Measurements from ENCODE around the gene PDCL2. TPM values are rescaled to one million over a fixed set of nuclear protein-coding genes. Genes with fewer than 3 reads are reported as not detected.

The PDCL2 gene
- polyA plus RNA-seq, 3 donors, result not detected

DNA sequence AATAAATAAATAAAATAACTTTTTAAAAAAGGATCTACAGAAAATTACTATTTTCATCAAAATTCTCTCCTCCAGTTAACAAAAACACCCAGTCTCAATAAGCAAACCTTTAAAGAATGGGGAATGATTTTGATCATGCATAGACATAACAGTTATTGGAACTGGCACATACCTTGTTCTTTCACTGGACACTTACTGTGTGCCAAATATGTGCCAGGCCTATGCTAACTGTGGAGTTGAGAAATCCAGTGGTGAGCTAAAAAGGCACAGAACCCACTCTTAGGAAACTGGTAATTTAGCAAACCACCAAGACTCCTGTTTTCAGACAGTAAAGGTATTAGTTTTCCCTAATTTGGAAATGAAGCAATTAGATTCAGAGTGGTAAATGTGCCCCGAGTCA lies 84.4 kb downstream of the PDCL2 start:
- TF ChIP-seq, protein P1, sequence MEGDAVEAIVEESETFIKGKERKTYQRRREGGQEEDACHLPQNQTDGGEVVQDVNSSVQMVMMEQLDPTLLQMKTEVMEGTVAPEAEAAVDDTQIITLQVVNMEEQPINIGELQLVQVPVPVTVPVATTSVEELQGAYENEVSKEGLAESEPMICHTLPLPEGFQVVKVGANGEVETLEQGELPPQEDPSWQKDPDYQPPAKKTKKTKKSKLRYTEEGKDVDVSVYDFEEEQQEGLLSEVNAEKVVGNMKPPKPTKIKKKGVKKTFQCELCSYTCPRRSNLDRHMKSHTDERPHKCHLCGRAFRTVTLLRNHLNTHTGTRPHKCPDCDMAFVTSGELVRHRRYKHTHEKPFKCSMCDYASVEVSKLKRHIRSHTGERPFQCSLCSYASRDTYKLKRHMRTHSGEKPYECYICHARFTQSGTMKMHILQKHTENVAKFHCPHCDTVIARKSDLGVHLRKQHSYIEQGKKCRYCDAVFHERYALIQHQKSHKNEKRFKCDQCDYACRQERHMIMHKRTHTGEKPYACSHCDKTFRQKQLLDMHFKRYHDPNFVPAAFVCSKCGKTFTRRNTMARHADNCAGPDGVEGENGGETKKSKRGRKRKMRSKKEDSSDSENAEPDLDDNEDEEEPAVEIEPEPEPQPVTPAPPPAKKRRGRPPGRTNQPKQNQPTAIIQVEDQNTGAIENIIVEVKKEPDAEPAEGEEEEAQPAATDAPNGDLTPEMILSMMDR (IDR thresholded peaks at IDR 0.05), result no peak
- Mint-ChIP-seq H3K9me3 (peaks cover 0 to 3% (median 0%) of the 10 kb centered on the region in 7 donors), H3K4me1 (peaks cover 6% of the 10 kb centered on the region), H3K36me3 (peaks cover 16 to 25% of the 10 kb centered on the region in 2 donors), H3K4me3 (no peak overlapping the region), H3K27ac (no peak overlapping the region), H3K27me3 (ENCODE audit: low read depth in 3 of 3) (no peaks in the 10 kb centered on the region)
- WGBS (ENCODE audit: insufficient coverage), result no CpG with 5 or more reads among the region's 1 CpG
- Histone ChIP-seq H3K27me3 (ENCODE audit: control insufficient read depth in 2 of 2, insufficient read depth in 2 of 2, low read length in 2 of 2) (no peaks in the 10 kb centered on the region), H3K4me1 (ENCODE audit: control insufficient read depth in 1 of 2, insufficient read depth in 2 of 2, low read length in 2 of 2) (no peaks in the 10 kb centered on the region), H4K20me1 (ENCODE audit: insufficient read depth, low read length) (peaks cover 3% of the 10 kb centered on the region), H3K9ac (ENCODE audit: insufficient read depth, low read length, poor library complexity, severe bottlenecking) (no peak overlapping the region), H3K79me2 (ENCODE audit: insufficient read depth, low read length) (no peaks in the 10 kb centered on the region), H3K4me3 (replicated peaks in 1 of 3; ENCODE audit: low read depth in 2 of 3, low read length in 3 of 3) (no peak overlapping the region), H3K4me2 (replicated peaks; ENCODE audit: extremely low read depth, low read length, poor library complexity, severe bottlenecking) (no peak overlapping the region), H3K27ac (ENCODE audit: low read depth in 1 of 2, low read length in 2 of 2) (no peak overlapping the region), H3K9me3 (replicated peaks in 1 of 2; ENCODE audit: control insufficient read depth in 1 of 2, insufficient read depth in 1 of 2, low read length in 2 of 2) (no peaks in the 10 kb centered on the region), H2AFZ (ENCODE audit: insufficient read depth, low read depth, low read length, poor library complexity, severe bottlenecking) (no peak overlapping the region), H3K36me3 (replicated peaks in 1 of 2; ENCODE audit: control insufficient read depth in 1 of 2, insufficient read depth in 2 of 2, low read length in 2 of 2) (peaks cover 0 to 31% of the 10 kb centered on the region in 2 donors)
- no peak for DNase-seq
- intact Hi-C loops (cut with micrococcal nuclease), result no loop called here

Other genes with a start within 250 kb of the PDCL2 start
- 10 to 100 TPM in 2 of 3 donors, 1 to 10 TPM in 1; 5.9 to 26.2 (median 16.2) TPM for gene SRD5A3, start 246.0 kb downstream of the PDCL2 start, polyA plus RNA-seq
- gene TMEM165, start 196.3 kb downstream of the PDCL2 start, polyA plus RNA-seq, result 10 to 100 TPM; 77.4 to 96.4 (median 92.8) TPM
- 1 to 10 TPM; 1.9 to 3.7 (median 2.9) TPM for gene CLOCK, start 45.3 kb downstream of the PDCL2 start, polyA plus RNA-seq
- gene NMU, start 44.1 kb upstream of the PDCL2 start, polyA plus RNA-seq, result not detected
- gene EXOC1L, start 227.5 kb upstream of the PDCL2 start, polyA plus RNA-seq, result not detected

Measured in CD14-positive monocyte (primary cell).